ENCODE measurements around the gene APBB3. TPM values are rescaled to one million over a fixed set of nuclear protein-coding genes. Genes with fewer than 3 reads are reported as not detected.
"Not testable (repeated sequence)": the region's sequence is repeated elsewhere in the genome, so short reads cannot be mapped to it uniquely, and the experiment has no call there.

APBB3 gene
- total RNA-seq, 1 experiment from 2014 or later, result 25.1 TPM

- H3K9me3 ChIP-seq, result no peaks in the 10 kb centered on the region
- TF ChIP-seq CTCF (IDR thresholded peaks at IDR 0.05; ENCODE audit: insufficient read depth in 1 of 2, low read depth in 1 of 2, low read length in 1 of 2, severe bottlenecking in 1 of 2, unreplicated experiment in 1 of 2), result no peak
- H3K36me3 ChIP-seq (ENCODE audit: control insufficient read depth, insufficient read depth, low read length), result no peaks in the 10 kb centered on the region
- no peak for DNase-seq
- no peaks in the 10 kb centered on the region for H3K4me1 ChIP-seq
- Mint-ChIP-seq H3K4me3 (ENCODE audit: unreplicated experiment) (no peak overlapping the region), H3K27ac (ENCODE audit: unreplicated experiment) (no peak overlapping the region), H3K9me3 (ENCODE audit: unreplicated experiment) (no peaks in the 10 kb centered on the region), H3K4me1 (ENCODE audit: low read depth, unreplicated experiment) (no peaks in the 10 kb centered on the region), H3K36me3 (ENCODE audit: insufficient read depth, unreplicated experiment) (peaks cover 4% of the 10 kb centered on the region), H3K27me3 (ENCODE audit: insufficient read depth, unreplicated experiment) (no peaks in the 10 kb centered on the region)
- BruUV-seq (replicated peaks), result no TSS peak
- POLR2A ChIA-PET, result no interaction called here
- intact Hi-C loops (cut with micrococcal nuclease; ENCODE audit: unreplicated experiment), result no loop called here
- H3K4me3 ChIP-seq (ENCODE audit: low read depth, low read length), result no peak overlapping the region
- no peaks in the 10 kb centered on the region for H3K27me3 ChIP-seq (replicated peaks; ENCODE audit: control insufficient read depth, insufficient read depth, low read length)
- CTCF ChIA-PET, result no interaction called here
Measured at GRCh38 chr5:140603734-140604133, 39.3 kb upstream of the APBB3 start.

GRCh38 chr5:140603446-140603698, 39.0 kb upstream of the APBB3 start:
- H3K36me3 ChIP-seq (ENCODE audit: control insufficient read depth, insufficient read depth, low read length); POLR2A ChIA-PET; H3K4me1 Mint-ChIP-seq (ENCODE audit: low read depth, unreplicated experiment); H3K27ac Mint-ChIP-seq (ENCODE audit: unreplicated experiment); H3K9me3 ChIP-seq; H3K27me3 Mint-ChIP-seq (ENCODE audit: insufficient read depth, unreplicated experiment); H3K4me3 Mint-ChIP-seq (ENCODE audit: unreplicated experiment); H3K36me3 Mint-ChIP-seq (ENCODE audit: insufficient read depth, unreplicated experiment); H3K27me3 ChIP-seq (replicated peaks; ENCODE audit: control insufficient read depth, insufficient read depth, low read length); BruUV-seq (replicated peaks); CTCF ChIA-PET; H3K4me1 ChIP-seq; H3K4me3 ChIP-seq (ENCODE audit: low read depth, low read length); intact Hi-C loops (cut with micrococcal nuclease; ENCODE audit: unreplicated experiment); DNase-seq; H3K9me3 Mint-ChIP-seq (ENCODE audit: unreplicated experiment): not testable (repeated sequence)

GRCh38 chr5:140602147-140602546, 37.7 kb upstream of the APBB3 start:
- H3K9me3 ChIP-seq, result no peaks in the 10 kb centered on the region
- ChIA-PET POLR2A (no interaction called here), CTCF (no interaction called here)
- H3K4me3 ChIP-seq (ENCODE audit: low read depth, low read length), result no peak overlapping the region
- intact Hi-C loops (cut with micrococcal nuclease; ENCODE audit: unreplicated experiment), result no loop called here
- no peaks in the 10 kb centered on the region for H3K4me1 Mint-ChIP-seq (ENCODE audit: low read depth, unreplicated experiment)
- TF ChIP-seq CTCF (IDR thresholded peaks at IDR 0.05; ENCODE audit: insufficient read depth in 1 of 2, low read depth in 1 of 2, low read length in 1 of 2, severe bottlenecking in 1 of 2, unreplicated experiment in 1 of 2), result no peak
- no peaks in the 10 kb centered on the region for H3K27me3 Mint-ChIP-seq (ENCODE audit: insufficient read depth, unreplicated experiment)
- H3K36me3 ChIP-seq (ENCODE audit: control insufficient read depth, insufficient read depth, low read length), result no peaks in the 10 kb centered on the region
- H3K4me1 ChIP-seq, result no peaks in the 10 kb centered on the region
- H3K4me3 Mint-ChIP-seq (ENCODE audit: unreplicated experiment), result no peak overlapping the region
- no peaks in the 10 kb centered on the region for H3K9me3 Mint-ChIP-seq (ENCODE audit: unreplicated experiment)
- no peaks in the 10 kb centered on the region for H3K27me3 ChIP-seq (replicated peaks; ENCODE audit: control insufficient read depth, insufficient read depth, low read length)
- no peak for DNase-seq
- H3K36me3 Mint-ChIP-seq (ENCODE audit: insufficient read depth, unreplicated experiment), result peaks cover 4% of the 10 kb centered on the region
- no TSS peak for BruUV-seq (replicated peaks)
- H3K27ac Mint-ChIP-seq (ENCODE audit: unreplicated experiment), result no peak overlapping the region

GRCh38 chr5:140600096-140600495, 35.7 kb upstream of the APBB3 start:
- no peak for TF ChIP-seq CTCF (IDR thresholded peaks at IDR 0.05; ENCODE audit: insufficient read depth in 1 of 2, low read depth in 1 of 2, low read length in 1 of 2, severe bottlenecking in 1 of 2, unreplicated experiment in 1 of 2)
- H3K4me1 ChIP-seq, result no peaks in the 10 kb centered on the region
- H3K27me3 Mint-ChIP-seq (ENCODE audit: insufficient read depth, unreplicated experiment), result no peaks in the 10 kb centered on the region
- H3K36me3 ChIP-seq (ENCODE audit: control insufficient read depth, insufficient read depth, low read length), result no peaks in the 10 kb centered on the region
- intact Hi-C loops (cut with micrococcal nuclease; ENCODE audit: unreplicated experiment), result no loop called here
- H3K4me3 Mint-ChIP-seq (ENCODE audit: unreplicated experiment), result no peak overlapping the region
- no peaks in the 10 kb centered on the region for H3K9me3 ChIP-seq
- no peaks in the 10 kb centered on the region for H3K27me3 ChIP-seq (replicated peaks; ENCODE audit: control insufficient read depth, insufficient read depth, low read length)
- no TSS peak for BruUV-seq (replicated peaks)
- no peaks in the 10 kb centered on the region for H3K9me3 Mint-ChIP-seq (ENCODE audit: unreplicated experiment)
- H3K4me3 ChIP-seq (ENCODE audit: low read depth, low read length), result no peak overlapping the region
- H3K27ac Mint-ChIP-seq (ENCODE audit: unreplicated experiment), result no peak overlapping the region
- CTCF ChIA-PET, result no interaction called here
- no peak for DNase-seq
- POLR2A ChIA-PET, result no interaction called here
- peaks cover 4% of the 10 kb centered on the region for H3K36me3 Mint-ChIP-seq (ENCODE audit: insufficient read depth, unreplicated experiment)
- no peaks in the 10 kb centered on the region for H3K4me1 Mint-ChIP-seq (ENCODE audit: low read depth, unreplicated experiment)
